T-helper 2 cell treated with Interferon-gamma antibody and Interleukin-4, amounts not matched to agents 100 ng/mL and 5 ng/mL, for 36 hours (primary cell): ENCODE measurements around the gene ANKRD36. TPM values are rescaled to one million over a fixed set of nuclear protein-coding genes. Genes with fewer than 3 reads are reported as not detected.
"Not testable (repeated sequence)": the region's sequence is repeated elsewhere in the genome, so short reads cannot be mapped to it uniquely, and the experiment has no call there.

Source experiments
- intact Hi-C: fragments of 100-400 bp; cut with micrococcal nuclease; formaldehyde crosslinking; loops from one replicate; pipeline ENCODE4 v1.15.1; 2023
- total RNA-seq: library from RNA; stranded (reverse); gene quantifications from 2 replicates; pipeline ENCODE4 v1.2.3, GENCODE V29; 2022

ANKRD36 gene
- total RNA-seq, 1 donor from 2014 or later = 66.5 TPM

DNA sequence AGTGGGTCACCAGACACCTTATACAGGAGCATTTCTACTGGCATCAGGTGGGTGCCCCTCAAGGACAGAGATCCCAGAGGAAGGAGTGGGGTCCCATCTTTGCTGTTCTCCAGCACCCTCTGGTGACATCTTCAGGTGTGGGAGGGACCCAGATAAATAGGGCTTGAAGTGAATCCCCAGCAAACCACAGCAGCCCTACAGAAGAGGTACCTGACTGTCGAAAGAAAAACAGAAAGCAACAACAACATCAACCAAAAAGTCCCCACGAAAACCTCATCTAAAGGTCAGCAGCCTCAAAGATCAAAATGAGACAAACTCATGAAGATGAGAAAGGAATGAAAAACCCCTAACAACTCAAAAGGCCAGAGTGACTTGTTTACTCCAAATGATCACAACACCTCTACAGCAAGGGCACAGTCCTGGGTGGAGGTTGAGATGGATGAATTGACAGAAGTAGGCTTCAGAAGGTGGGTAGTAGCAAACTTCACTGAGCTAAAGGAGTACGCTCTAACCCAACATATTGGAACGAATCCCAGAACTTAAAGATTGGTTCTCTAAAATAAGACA, 163.4 kb downstream of the ANKRD36 start:
- intact Hi-C loops = not testable (repeated sequence)

- intact Hi-C loops = not testable (repeated sequence)
These were observed 172.2 kb downstream of the ANKRD36 start for GRCh38 chr2:97285187-97285586.

- intact Hi-C loops = not testable (repeated sequence)
These were observed 180.7 kb downstream of the ANKRD36 start for GRCh38 chr2:97293687-97294086.

Other genes with a start within 250 kb of the ANKRD36 start
- gene SEMA4C, start 243.1 kb upstream of the ANKRD36 start, total RNA-seq = 27.4 and 29.7 TPM in 2 replicates
- 0.34 and 0.61 TPM in 2 replicates for gene FAM178B, start 126.6 kb upstream of the ANKRD36 start, total RNA-seq
- 21.8 and 22.0 TPM in 2 replicates for gene FAHD2B, start 18.3 kb upstream of the ANKRD36 start, total RNA-seq